ENCODE results near the gene YTHDC1.
A peak's percentile ranks its signal among the peaks of the same experiment; 100 is the strongest.
"Not testable (repeated sequence)": the region's sequence is repeated elsewhere in the genome, so short reads cannot be mapped to it uniquely, and the experiment has no call there.

The YTHDC1 gene

GRCh38 chr4:68349649-68350360 lies at the start of gene YTHDC1:
YTHDC1 (minus strand) TSS chr4:68350090; CDS start chr4:68349753, 337 bp downstream.
- DNase-seq: peak; percentile 92

DNA sequence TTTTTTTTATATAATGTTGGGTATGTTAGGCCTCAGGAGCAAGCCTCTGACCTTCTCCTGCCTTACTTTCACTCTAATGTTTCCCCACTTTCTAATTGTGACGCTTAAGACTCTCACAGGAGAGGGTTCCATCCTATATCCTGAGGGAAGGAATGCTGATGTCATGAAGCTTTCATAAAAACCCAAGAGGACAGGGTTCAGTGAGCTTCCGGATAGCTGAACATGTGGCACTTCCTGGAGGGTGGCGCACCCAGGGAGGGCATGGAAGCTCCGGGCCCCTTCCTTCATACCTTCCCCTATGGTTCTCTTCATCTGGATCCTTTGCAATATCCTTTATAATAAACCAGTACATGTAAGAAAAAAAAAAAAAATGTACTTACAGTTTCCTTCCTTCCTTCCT lies 49.4 kb upstream of the YTHDC1 start:
- DNase-seq: no peak

- no peak for DNase-seq
Measured at GRCh38 chr4:68396756-68397155, 46.9 kb upstream of the YTHDC1 start.

- no peak for DNase-seq
Measured at GRCh38 chr4:68391436-68391835, 41.5 kb upstream of the YTHDC1 start.

DNA sequence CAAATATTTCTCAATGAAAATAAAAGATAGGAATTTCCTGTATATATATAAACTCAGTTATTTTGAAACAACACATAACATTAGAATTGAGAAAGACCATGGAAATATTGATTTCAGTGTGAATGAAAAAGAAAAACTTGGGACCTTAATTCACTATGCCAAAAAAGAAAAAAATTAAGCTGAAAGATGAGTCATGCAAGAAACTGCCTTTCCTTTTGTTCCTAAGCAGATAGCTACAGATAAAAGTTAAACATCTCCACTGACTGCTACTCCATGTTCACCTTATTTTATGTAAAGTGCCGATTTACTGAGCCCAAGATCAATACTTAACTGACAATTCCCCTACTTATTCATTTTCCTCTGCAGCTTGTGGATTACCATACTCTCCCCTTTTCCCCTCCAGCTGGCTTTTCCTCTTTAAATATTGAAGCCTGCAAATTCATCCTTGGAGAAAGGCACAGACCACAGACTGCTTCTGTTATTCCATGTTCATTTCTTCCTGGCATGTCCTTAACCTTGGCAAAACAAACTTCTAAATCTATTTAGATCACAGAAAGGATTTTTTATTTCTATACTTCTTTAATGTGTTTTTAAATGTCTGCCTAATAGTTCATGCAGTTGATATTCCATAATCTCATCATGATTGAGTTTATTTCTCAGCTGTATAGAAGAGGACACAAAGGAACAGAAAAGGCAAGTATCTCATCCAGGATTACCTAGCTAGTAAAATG lies 40.5 kb upstream of the YTHDC1 start:
- DNase-seq: no peak

DNA sequence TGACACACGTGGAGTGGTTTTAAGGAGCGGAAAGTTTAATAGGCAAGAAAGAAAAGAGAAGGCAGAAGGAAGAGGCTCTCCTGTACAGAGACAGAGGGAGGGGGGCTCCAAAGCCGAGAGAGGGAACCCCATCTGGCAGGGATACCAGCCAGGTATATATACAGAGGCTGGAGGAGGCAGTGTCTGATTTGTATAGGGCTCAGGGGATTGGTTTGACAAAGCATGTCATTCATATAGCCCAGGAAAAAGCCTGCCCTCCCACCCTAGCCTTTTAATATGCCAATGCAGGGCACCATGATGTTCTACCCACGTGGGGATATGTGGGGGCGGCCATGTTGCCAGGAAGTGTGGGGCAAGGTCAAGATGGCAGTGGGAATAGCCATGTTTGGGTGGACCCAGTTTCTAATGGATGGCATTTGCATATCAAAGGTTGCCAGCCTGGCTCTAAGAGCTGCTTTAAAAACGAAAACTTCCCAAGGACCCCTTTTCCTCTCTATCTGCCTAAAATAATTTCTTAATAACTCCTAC lies 39.6 kb upstream of the YTHDC1 start:
- not testable (repeated sequence) for DNase-seq

GRCh38 chr4:68388347-68388865 lies 38.5 kb upstream of the YTHDC1 start:
- DNase-seq: no peak

DNA sequence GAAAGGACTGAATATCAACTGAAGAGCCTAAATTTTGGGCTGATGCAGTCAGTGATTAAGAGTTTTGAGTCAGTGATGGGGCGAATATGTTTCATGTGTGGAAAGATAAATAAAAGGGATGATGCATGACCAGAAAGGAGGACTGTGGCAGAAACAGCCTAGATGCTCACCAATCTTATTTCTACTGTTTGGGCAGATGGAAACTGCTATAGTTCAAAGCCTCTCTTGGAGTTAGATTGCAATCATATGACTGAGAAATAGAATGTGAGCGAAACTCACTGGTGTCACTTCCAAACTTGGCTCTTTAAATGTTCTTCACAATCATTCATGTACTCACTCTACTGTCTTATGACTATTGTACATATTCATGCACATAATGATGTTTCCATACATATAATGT lies 35.4 kb upstream of the YTHDC1 start:
- no peak for DNase-seq

- no peak for DNase-seq
Measured at GRCh38 chr4:68383115-68383514, 33.2 kb upstream of the YTHDC1 start.

DNA sequence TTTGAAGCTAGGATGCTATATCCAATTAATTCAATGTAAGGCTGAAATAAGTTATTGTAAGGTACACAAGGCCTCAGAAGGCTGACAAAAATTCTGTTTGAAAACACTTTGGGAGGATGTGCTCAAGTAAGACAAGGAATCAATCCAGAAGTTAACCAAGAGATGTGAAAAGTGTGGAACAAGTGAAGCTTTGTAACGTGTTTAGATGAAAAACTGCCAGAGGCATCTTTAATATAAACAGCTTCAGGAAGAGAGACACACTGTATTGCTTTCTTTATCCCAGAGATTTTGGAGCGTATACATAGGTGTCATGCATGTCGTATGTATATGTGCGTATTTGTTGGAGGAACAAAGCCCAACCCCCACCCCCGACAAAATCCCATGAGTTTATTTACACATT lies 28.3 kb upstream of the YTHDC1 start:
- DNase-seq: no peak

- peak; percentile 78 for DNase-seq
Measured at GRCh38 chr4:68375667-68376559, 26.0 kb upstream of the YTHDC1 start.

DNA sequence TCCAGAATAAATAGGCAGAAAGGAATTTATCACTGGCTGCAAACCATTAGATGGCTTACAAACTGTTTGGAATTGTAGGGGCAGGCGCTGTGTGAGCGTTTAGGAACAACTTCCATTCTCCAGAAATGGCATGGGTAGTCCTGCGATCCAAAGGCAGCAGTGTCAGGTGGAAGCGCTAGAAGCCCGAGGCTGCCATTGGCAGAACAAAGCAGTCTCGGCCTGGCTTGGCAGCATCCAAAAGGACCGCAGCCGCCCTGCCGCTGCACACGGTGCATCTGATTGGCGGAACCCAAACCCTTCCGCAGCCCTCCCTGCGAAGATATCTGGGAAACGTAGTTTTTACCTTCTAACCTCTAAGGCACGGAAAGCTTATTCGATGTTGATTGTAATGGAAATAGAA lies 23.6 kb upstream of the YTHDC1 start:
- peak; percentile 74 for DNase-seq

- no peak for DNase-seq
Measured at GRCh38 chr4:68372588-68372987, 22.7 kb upstream of the YTHDC1 start.

DNA sequence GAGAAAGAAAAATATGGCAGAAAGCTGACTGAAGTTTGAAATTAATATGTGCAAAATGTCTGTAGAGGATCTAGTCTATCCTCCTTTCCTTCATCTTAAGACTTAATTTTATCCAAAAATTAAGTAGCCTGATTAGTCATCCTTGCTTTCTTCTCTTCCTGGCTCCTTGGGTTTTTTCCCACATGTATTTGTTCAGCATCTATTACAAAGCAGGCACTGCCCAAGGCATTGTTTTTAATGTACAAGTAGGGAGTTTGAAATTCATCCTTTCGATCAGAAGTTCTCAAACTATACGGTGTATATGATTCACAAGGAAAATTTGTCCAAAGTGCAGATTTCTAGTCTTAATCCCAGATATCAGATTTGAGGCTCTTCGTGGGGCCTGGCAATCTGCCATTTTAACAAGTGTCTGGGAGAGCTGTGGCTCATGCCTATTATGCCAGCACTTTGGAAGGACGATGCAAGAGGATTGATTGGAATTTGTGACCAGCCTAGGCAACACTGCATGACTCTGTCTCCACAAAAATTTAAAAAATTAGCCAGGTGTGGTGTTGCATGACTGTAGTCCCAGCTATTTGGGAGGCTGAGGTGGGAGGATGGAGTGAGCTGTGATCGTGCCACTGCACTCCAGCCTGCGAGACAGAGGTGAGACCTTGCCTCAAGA lies 19.4 kb upstream of the YTHDC1 start:
- no peak for DNase-seq

DNA sequence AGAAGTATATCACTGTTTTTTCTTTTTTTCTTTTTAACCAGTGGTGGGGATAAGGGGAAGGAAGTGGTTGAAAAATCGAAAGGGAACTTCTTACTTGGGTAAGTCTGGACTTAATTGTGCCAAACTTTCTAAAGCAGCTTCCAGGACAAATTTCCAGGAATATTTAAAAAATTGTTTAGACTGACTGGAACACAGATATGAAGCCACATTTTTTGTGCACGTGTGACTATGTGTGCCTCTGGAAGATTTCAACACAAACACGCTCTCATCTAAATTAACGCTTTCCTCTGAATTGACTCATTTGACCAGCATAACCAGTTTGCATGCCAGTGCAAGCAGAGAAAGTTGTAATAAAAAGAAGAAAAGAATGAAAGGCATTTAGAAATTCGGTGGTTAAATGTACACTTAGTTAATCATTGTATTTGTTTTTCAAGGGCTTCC lies 18.8 kb upstream of the YTHDC1 start:
- DNase-seq: no peak

- DNase-seq: no peak
Measured at GRCh38 chr4:68367835-68368234, 17.9 kb upstream of the YTHDC1 start.

GRCh38 chr4:68366600-68366999 lies 16.7 kb upstream of the YTHDC1 start:
- DNase-seq: no peak

DNA sequence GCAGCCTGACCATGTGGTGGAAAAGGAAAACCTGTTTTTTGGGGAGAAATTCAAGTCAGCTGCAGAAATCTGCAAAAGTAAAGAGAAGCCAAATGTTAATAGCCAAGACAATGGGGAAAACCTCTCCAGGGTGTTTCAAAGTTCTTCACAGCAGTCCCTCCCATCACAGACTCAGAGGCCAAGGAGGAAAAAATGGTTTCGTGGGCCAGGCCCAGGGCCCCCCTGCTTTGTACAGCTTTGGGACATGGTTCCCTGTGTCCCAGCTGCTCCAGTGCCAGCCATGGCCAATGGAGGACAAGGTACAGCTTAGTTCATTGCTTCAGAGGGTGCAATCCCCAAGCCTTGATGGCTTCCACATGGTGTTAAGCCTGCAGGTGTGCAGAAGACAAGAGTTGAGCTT lies 15.2 kb upstream of the YTHDC1 start:
- no peak for DNase-seq

GRCh38 chr4:68361146-68361589 lies 11.3 kb upstream of the YTHDC1 start:
- DNase-seq: no peak

DNA sequence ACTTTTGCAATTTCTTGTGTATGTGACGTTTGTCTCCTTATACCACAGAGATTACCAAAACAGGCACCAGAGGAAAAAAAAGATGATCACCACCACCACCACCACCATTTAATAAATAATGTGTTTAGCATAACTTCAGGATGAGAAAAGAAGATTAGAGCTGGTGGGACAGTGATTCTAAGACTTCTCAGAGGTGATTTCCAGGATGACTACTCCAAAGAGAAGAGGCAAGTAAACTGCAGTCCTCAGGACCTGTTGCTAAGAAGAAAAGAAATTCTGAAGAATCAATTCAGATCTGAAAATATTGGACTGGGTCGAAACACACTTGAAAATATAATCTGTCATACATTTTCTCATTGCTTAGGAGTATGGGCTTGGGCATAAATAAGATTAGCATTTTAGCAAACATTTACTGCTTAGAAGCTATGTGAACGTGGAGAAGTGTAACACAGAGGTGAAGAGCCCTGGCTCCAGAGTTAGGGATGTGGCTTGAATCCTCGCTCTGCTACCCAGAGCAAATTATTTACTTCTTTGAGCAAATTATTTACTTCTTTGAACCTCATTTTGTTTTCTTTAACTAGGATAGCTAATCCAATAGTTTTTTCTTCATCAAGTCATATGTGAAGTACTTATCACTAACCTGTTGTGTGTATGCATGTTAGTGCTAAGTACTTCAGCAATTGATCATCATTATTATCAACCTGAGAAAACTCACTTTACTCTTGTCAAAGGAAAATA lies 10.5 kb upstream of the YTHDC1 start:
- no peak for DNase-seq

DNA sequence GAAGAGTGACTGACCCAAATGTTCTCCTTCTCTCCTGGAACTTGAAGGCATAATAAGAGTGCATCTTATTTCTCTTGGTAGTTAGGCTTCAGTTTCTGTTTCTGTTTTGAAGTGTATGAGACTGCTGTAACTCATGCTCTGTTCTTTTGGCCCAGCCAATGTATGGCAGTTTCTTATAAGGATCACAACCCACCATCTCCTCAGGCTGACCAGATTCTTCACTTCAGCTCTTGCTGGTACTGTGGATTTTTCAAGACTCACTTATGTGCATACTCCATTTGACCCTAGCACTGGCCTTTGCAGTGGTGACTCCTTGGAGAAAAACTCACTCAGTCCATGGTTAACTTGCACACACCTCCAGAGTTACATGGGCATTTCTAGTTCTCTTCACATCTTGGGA lies 9.6 kb upstream of the YTHDC1 start:
- no peak for DNase-seq

- no peak for DNase-seq
Measured at GRCh38 chr4:68358988-68359387, 9.1 kb upstream of the YTHDC1 start.

Measured in CD4-positive, alpha-beta T cell treated with Interleukin-4 for 4 hours (primary cell).